Fibroblast of lung (primary cell): ENCODE results near the gene RPS6KA3.

Experiments used
- CTCF ChIP-seq, 2 donors: IDR thresholded peaks in 1 of 2; conservative IDR thresholded peaks in 1 of 2; 1 replicate in 1 of 2; 2 replicates in 1 of 2; pipeline ENCODE4 v1.5.1; 2011 to 2012; ENCODE audit warnings: low read length in 2 of 2, control low read depth in 1 of 2, inconsistent platforms in 1 of 2, low read depth in 1 of 2, mild to moderate bottlenecking in 1 of 2
- EZH2 ChIP-seq: IDR thresholded peaks from 2 replicates; pipeline ENCODE4 v1.5.1; 2012; ENCODE audit warnings: low read length, control low read depth, mild to moderate bottlenecking; ENCODE audit errors: missing control alignments

- TF ChIP-seq CTCF (conservative IDR thresholded peaks at IDR 0.05 in 1 of 2, IDR thresholded peaks at IDR 0.05 in 1 of 2; ENCODE audit: low read depth in 1 of 2, low read length in 2 of 2) (no peak), EZH2 (no peak)
These were observed 126.7 kb downstream of the RPS6KA3 start for GRCh38 chrX:20139966-20140365.
